HG02623 (cell line): ENCODE data around the gene FGF22.
"Not testable (repeated sequence)": the region's sequence is repeated elsewhere in the genome, so short reads cannot be mapped to it uniquely, and the experiment has no call there.

Experiments used
- ATAC-seq: cut with Tn5 transposase; IDR thresholded peaks from one replicate; pipeline ENCODE4 v1.9.1; 2021; ENCODE audit warnings: moderate library complexity; ENCODE audit not compliant: unreplicated experiment

Gene FGF22

DNA sequence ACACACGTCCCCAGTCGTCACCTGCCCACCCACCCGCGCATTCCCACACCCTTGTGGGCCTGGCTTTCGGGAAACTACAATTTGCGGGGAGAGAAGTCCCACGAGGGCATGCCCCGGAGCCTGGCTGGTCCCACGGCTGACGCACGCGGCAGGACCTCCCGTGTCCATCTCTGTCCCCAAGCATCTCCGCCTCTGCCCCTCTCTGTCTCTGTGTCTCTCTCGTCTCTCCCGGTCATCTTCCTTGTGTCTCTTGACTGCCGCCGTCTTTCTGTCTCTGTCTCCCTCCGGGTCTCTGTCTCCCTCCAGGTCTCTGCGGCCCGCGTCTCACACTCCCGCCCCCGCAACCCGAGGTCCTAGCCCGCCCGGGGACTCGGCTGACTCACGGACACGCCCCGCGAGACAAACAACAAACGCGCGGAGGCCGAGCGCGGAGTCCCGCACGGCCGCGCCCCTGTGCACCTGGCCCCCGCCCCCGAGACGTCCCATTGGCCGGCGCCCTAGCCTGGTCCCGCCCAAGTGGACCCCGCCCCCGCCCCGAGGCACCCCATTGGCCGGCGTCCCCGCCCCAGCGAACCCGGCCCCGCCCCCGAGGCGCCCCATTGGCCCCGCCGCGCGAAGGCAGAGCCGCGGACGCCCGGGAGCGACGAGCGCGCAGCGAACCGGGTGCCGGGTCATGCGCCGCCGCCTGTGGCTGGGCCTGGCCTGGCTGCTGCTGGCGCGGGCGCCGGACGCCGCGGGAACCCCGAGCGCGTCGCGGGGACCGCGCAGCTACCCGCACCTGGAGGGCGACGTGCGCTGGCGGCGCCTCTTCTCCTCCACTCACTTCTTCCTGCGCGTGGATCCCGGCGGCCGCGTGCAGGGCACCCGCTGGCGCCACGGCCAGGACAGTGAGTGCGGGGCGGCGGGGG is at the start of gene FGF22:
Gene FGF22 (plus strand): TSS at position 627 of the 908 bp plus-strand sequence. CDS start 47 bp downstream, at position 674.
- no peak for ATAC-seq

DNA sequence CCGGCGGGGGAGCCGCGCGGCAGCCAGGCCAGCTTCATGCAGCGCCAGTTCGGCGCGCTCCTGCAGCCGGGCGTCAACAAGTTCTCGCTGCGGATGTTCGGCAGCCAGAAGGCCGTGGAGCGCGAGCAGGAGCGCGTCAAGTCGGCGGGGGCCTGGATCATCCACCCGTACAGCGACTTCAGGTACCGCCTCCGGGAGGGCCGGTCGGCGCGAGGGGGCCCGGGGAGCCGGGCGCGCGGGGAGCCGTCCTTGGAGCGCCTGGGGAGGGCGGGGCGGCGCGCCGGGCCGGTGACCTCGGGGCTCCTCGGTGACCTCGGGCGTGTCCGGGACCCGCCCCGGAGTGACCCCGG is 49.3 kb upstream of the FGF22 start:
- no peak for ATAC-seq

DNA sequence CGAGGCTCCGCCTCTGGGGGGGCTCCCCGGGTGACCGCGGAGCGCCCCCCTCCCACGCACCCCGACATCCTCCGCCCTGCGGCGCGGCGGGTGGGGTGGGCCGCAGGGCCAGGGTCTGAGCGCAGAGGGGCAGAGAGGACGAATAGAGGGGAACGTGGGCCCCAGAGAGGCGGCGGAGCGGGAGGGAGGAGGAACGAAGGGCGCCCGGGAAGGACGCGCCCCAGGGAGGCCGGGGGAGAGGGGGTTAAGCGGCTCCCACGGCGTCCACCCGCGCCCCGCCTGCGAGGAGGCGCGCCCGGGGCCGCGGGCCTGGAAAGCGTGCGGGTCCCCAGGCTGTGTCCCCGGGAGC is 49.0 kb upstream of the FGF22 start:
- no peak for ATAC-seq

DNA sequence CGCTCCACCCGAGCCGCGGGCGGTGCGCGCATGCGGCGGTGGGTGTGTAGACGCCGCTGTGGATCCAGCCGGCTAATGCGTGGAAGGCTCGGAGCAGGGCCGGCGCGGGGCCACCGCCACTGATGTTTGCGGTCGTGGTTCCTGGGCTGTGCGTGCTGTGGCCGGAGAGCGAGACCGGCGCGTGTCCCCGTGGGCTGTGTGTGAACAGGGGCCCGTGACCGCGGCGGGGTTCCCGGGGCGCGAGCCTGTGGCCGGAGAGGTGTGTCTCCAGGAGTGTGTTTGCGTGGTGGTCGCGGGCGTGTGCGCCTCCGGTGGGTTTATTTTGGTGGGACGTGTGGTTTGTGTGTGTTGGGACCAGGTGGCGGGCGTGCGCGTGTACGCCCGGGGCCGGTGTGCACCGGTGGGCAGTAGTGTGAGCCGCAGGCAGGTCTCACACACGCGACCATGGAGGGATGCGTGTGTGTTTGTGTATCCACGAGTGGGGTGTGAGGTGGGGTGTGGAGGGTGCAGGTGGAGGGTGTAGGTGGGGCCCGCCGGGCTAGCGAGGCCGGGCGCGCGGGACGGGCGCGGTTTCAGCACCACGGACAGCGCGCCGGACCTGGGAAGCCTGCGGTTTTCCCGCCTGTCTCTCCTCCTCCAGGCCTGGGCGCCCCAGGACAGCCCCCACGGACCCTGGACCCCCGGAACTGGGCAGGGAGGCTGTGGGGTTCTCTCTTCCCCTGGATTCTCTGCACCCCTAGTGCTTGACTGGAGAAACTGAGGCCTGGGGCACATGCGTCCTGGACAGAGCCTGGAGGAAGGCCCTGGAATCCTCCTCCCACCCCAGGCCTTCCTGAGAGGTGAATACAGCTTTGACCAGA is 48.4 kb upstream of the FGF22 start:
- ATAC-seq = no peak

DNA sequence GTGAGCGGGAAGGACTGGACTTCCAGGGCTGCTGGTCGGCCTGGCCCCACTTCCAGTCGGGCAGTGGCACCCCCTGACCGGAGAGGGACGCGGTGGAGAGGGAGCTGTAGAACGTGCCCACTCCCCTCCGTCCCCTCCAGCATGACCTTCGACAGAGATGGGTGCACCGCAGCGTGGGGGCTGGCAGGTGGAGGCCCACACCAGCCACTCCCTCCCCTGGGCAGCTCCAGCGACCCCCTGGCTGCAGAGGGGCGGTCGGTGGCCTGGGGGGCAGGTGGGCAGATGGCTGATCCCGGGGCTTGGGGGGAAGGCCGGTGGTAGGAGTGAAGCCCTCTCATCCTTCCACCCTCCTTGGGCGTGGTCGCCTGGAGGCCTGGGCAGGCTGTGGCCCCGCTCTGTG is 47.6 kb upstream of the FGF22 start:
- no peak for ATAC-seq

DNA sequence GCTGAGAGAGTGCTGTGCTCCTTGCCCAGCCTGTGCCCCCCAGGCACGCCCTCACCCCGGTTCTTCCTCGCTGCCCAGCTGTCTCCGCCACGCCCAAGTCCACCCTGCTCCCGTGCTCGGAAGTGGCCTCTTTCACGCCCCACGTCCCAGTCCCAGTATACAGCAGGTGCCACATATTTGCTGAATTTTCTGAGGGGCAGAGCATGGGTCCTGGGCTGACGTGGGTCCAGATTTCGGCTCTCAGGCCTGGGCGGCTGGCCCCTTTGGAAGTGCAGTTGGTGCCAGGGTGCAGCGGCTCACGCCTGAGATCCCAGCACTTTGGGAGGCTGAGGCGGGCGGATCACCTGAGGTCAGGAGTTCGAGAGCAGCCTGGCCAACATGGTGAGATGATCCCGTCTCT is 46.6 kb upstream of the FGF22 start:
- ATAC-seq = no peak

DNA sequence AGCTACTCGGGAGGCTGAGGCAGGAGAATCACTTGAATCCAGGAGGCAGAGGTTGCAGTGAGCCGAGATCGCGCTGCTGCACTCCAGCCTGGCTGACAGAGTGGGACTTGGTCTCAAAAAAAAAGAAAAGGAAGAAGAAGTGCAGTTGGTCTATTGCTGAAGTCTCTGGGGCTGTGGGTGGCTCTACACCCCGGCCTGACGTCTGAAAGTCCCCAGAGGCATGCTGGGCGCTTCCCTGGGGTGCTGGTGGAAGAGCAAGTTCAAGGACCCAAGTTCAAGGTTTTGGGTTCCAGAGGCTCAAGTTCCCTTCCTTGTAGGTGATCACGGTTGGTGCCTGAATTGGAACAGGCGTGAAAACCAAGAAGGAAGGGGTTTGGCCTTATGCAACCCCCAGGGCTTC is 46.2 kb upstream of the FGF22 start:
- ATAC-seq = no peak

DNA sequence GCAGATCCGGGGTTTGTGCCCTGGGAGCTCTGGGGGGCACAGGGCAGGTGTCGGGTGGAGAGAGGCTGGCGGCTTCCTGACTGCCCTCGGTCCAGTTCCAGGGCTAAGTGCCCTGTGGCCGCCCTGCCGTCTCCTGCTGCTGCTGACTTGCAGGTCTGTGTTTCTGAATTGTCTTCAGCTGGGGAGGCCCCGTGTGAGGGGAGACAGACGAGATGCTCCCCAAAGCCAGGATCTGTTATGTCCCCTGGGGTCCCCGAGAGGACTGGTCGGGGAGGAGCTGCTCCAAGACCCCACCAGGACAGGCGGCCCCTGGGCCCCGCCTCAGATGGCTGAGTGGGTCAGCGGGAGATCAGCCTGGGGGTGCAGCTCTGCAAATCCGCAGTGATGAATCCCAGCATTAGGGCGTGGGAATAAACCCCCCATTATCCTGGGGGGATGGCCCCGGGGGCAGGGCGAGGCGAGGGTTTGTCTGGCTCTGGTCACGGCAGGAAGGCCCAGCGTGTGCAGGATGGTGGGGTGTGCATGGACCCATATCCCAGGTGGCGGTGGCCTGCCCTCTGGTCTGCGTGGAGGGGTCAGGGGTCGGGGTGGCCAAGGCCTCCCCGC is 45.3 kb upstream of the FGF22 start:
- no peak for ATAC-seq

DNA sequence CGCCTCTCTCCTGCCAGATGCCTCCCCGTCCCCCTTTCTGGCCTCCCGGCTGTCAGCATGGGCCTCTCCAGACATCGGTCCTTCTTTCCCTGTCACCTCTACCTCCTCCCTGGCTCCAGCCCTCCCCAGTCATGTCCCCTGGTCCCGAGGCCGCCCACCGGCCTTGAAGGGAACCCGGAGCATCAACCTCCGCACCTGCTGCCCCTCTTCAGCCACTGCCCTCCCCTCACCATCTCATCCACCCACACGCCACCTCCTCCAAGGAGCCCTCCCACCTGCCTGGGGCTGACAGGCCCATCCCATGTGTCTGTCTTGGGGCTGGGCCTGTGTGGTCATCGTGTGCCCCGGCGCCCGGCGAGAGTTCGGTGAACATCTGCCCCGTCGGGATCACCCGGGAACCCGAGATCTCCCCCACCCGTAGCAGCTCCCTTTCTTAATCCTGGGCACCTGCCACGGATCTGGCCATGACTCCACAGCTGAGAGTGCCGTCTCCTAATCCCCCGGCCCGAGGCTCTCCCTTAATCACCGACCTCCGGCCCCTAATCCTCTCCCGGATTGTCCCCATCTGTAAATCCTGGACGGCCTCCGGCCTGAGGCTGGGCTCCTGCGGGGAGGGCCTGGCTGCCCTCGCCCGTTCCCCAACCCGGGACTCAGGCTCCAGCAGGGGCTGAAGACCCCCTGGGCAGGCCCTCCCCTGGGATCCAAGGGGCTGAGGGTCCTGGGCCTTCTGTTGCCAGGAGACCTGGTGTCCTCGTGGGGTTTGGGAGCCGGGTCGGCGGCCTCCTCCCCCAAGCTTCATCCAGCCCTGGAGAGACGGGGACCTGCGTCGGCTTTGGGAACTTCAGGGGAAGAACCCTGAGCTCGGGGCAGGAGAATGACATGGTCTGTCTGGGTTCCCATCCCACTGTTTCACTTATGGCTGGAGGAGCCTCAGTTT is 44.1 kb upstream of the FGF22 start:
- ATAC-seq = no peak

DNA sequence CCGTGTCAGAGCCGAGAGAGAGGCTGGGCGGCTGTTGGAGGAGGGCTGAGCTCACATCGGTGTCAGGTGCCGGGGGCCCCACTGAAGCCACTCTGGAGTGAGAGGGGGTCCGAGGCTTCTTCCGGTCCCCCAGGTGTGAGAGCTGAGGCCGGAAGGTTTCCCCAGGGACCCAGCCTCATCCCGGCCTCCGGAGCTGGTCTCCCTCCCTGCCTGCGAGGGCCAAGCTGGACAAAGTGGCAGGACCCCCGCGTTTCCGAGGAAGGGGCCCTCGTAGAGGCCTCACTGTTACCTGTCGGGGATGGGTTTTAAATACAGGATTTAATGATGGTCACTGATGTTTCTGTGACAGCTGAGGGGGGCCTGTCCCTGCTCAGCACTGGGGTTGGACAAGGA is 43.4 kb upstream of the FGF22 start:
- ATAC-seq = no peak

DNA sequence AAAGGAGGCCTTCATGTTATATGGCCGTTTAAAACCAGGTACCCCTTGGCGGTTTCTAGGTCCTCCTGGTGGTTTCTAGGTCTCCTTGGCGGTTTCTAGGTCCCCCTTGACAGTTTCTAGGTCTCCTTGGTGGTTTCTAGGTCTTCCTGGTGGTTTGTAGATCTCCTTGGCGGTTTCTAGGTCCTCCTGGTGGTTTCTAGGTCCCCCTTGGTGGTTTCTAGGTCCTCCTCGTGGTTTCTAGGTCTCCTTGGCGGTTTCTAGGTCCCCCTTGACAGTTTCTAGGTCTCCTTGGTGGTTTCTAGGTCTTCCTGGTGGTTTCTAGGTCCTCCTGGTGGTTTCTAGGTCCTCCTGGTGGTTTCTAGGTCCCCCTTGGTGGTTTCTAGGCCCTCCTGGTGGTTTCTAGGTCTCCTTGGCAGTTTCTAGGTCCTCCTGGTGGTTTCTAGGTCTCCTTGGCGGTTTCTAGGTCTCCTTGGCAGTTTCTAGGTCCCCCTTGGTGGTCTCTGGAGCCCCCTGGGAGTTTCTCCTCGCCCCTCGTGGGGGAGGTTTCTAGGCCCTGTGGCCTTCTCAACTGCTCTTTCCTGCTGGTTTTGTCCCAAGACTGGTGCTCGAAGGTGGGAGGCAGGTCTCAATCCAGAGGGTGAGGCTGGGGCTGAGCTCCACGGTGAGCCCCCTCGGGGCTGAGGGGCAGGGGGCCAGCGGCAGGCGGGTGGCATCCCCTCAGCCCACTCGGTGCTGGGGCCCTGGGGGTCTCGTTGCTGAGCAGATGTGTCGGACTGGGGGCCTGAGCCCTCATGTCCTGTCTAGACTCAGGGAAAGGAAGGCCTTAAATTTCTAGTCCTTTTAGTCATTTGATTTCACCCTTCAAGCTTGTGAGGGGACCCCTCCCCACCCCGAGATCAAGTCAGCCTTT is 42.0 kb upstream of the FGF22 start:
- ATAC-seq = no peak

DNA sequence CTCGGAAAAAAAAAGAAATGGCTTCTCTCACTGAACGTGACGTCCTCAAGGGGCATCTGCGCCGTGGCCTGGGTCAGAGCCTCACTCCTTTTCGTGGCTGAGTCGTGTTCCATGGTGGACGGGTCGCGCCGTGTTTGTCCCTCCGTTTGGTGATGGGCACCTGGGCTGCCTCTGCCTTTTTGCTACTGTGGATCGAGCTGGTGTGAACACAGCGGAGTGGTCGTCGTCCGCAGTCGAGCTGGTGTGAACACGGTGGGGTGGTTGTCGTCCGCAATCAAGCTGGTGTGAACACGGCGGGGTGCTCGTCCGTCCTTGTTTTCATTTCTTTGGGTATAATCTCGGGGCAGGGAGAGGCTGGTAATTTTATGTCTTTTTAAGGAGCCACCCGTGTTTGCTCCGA is 38.4 kb upstream of the FGF22 start:
- no peak for ATAC-seq

DNA sequence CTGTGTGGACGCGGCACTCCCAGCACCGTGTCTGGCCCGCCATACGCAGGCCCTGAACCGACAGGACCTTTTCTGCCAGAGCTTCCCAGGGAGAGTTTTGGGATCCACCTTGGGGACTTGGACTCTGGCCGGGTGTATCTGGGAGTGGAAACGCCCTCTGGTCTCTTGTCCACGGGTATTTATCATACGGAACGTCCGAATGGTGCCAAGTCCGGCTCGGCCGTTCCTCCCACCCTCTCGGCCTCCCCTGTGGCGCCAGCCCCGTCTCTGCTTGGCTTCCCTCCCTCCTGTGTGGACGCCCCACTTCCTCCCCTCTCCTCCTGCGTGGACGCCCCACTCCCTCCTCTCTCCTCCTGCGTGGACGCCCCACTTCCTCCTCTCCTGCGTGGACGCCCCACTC is 37.9 kb upstream of the FGF22 start:
- no peak for ATAC-seq

DNA sequence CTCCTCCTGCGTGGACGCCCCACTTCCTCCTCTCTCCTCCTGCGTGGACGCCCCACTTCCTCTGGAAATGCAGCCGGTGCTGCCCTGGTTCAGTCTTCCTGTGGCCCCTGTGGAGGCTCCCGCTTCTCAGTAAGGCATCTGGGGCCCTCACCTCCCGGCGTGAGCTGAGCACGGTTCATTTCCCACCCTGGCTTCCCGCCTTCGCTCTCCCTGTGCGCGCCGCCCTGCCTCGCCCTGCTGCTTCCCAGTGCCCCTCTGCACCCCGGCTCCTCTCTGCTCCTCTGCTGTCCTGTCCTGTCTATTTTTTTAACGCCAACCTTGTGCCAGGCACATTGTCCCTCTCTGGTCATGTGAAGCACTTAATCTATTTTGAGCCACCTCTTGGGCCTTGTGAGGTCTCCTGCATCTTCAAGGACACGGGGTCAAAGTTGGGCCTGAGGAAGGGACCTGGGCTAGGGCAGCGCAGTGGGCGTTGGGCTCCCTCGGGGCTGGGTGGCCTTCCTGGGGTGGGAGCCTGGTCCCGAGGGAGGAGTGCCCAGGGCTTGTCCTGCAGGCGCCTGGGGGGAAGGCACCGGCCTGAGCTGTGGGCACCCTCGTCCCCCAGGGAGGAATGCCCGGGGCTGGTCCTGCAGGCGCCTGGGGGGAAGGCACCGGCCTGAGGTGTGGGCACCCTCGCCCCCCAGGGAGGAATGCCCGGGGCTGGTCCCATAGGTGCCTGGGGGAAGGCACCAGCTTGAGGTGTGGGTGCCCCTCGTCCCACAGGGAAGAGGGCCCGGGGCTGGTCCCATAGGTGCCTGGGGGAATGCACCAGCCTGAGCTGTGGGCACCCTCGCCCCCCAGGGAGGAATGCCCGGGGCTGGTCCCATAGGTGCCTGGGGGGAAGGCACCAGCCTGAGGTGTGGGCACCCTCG is 37.0 kb upstream of the FGF22 start:
- ATAC-seq = no peak

DNA sequence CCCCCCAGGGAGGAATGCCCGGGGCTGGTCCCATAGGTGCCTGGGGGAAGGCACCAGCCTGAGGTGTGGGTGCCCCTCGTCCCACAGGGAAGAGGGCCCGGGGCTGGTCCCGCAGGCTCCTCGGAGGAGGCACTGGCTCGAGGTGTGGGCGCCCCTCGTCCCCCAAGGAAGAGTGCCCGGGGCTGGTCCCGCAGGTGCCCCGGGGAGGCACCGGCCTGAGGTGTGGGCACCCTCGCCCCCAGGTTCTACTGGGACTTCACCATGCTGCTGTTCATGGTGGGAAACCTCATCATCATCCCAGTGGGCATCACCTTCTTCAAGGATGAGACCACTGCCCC is 36.4 kb upstream of the FGF22 start:
- ATAC-seq = not testable (repeated sequence)

DNA sequence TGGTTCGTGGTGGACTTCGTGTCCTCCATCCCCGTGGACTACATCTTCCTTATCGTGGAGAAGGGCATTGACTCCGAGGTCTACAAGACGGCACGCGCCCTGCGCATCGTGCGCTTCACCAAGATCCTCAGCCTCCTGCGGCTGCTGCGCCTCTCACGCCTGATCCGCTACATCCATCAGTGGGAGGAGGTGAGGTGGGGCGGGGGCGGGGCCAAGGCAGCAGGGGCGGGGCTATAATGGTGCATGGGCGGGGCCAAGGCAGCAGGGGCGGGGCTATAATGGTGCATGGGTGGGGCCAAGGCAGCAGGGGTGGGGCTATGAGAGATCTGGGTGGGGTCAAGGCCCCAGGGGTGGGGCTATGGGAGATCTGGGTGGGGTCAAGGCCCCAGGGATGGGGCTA is 35.9 kb upstream of the FGF22 start:
- ATAC-seq = not testable (repeated sequence)

DNA sequence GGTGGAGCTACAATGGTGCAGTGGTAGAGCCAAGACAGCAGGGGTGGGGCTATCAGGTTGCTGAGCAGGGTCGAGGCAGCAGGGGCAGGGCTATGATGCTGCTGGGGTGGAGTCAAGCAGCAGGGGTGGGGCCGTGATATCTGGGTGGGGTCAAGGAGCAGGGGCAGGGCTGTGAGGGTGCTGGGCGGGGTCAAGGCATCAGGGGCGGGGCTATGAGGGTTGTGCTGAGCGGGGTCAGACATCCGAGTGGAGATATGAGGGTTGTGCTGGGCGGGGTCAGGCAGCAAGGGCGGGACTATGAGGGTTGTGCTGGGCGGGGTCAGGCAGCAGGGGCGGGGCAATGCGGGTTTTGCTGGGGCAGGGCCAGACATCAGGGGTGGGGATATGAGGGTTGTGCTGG is 35.3 kb upstream of the FGF22 start:
- ATAC-seq = no peak

DNA sequence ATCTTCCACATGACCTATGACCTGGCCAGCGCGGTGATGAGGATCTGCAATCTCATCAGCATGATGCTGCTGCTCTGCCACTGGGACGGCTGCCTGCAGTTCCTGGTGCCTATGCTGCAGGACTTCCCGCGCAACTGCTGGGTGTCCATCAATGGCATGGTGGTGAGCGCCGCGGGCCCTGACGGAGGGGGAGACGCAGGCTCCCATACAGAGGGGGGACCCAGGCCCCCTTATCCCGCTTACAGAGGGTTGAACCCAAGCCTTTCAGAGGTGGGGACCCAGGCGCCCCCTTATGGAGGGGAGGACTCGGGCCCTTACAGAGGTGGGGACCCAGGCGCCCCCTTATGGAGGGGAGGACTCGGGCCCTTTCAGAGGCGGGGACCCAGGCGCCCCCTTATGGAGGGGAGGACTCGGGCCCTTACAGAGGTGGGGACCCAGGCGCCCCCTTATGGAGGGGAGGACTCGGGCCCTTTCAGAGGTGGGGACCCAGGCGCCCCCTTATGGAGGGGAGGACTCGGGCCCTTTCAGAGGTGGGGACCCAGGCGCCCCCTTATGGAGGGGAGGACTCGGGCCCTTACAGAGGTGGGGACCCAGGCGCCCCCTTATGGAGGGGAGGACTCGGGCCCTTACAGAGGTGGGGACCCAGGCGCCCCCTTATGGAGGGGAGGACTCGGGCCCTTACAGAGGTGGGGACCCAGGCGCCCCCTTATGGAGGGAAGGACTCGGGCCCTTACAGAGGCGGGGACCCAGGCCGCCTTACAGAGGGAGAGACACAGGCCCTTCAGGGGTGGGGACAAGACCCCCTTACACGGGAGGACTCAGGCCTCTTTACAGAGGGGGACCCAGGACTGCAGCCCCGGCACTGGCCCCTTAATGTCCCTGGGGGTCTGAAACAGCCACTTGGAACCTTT is 34.4 kb upstream of the FGF22 start:
- ATAC-seq = not testable (repeated sequence)
